ENCODE measurements around the gene FLT4.

The FLT4 gene

DNA sequence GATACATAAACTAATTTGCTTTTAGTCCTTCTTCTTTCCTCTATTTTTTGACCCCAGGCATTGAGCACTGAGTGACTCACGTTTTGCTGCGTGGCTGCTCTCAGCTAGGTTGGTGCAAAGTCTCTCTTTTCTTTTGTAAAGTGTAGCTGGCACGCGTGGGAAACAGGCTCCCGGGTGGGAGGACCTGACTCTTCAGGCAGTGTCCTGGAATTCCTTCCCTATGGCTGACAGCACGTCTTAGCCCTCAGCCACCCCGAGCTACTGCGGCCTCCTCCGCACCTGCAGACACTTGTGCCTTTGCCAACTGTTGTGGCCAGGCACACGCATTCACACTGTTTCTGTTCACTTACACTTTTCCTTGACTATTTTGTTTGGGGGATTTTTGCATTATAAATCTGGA, 57.2 kb downstream of the FLT4 start:
- no peak for DNase-seq (ENCODE audit: low read depth in 2 of 2)

DNA sequence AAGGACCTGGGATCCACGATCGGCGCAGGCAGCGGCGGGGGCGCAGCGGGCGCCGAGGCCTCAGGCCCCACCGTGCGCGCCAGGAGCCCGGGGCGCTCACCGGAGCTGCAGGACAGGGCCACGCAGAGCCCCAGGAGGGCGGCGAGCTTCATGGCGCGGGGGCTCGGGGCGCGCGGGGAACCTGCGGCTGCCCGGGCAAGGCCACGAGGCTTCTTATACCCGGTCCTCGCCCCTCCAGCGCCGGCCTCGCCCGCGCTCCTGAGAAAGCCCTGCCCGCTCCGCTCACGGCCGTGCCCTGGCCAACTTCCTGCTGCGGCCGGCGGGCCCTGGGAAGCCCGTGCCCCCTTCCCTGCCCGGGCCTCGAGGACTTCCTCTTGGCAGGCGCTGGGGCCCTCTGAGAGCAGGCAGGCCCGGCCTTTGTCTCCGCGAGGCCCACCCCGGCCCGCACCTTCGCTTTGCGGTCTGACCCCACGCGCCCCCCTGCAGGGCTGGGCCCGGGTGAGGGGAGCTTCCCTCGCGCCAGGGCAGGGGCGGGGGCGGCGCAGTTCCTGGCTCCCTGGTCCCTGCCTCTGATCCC, 58.0 kb downstream of the FLT4 start, which contains the start of gene SCGB3A1:
Gene SCGB3A1, minus strand, starts transcription at position 189 of the 577 bp plus-strand sequence. Its CDS starts 37 bp downstream, at position 152.
- no peak for DNase-seq (ENCODE audit: low read depth in 2 of 2)

DNA sequence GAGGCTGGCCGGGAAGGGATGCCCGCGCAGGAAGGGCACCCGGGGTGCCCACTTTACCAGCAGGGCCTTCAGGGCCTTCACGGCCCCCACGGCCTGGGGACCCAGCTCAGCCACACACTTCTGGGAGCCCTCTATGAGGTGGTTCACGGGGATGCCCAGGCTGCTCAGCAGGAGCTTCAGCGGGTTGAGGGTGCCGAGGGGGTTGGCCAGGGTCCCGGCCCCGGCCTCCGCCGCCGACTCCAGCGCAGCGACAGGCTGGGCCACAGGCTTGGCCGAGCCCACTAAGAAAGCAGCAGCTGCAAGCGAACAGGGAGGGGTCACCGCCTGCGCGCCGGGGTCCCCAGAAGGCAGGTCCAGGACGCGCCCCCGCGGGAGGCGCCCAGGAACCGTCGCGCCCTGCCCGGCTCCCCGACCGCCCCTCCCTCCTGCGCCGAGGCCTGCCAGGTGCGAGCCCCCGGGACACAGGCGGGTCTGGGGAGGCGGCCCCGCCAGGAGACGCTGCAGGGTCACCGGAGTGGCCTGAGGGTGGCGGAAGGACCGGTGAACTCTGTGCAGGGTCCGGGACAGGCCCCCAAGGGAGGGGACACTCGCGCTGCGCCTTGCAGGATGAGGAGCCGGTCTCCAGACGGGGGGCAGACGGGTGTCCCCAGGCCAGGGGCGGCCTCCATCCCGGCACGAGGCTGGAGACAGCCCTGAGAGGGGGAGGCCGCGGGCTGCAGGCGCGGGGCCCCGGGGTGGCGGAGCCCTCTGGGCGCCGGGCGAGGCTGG, 58.7 kb downstream of the FLT4 start:
- no peak for DNase-seq (ENCODE audit: low read depth in 2 of 2)

DNA sequence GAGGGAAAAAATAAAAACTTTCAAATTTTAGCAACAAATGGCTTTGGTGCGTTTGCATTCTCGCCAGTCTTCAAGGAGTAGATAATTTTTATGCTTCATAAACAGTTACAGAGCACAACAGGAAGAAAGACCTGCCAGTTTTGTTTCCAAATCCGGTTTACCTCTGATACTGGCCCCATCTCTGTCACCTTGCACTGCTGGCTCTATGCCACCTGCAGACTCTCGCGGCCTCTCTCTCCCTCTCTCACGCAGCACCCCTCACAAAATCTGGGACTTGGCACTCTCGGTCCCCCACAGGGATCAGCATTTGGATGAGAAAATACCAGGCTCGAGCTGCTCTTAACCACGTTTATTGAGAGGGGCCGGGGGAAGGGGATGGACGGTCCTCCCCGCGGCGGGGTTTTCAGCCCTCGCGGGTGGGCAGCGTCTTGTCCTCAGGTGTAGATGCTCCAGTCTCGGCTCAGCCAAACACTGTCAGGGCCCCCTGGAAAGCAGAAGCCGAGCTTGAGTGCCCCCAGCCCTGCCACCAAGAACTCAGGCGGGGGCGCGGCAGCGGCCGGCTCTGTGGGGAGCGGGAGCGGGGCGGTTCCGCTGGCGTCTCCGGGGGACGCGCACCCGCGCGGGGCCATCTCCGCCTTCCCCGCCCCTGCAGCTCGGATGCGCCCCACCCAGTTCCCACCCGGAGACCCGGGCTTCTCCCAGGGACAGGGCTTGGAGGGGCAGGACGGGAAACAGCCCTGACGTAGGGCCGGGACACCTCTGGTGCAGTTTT, 59.4 kb downstream of the FLT4 start:
- no peak for DNase-seq (ENCODE audit: low read depth in 2 of 2)

DNA sequence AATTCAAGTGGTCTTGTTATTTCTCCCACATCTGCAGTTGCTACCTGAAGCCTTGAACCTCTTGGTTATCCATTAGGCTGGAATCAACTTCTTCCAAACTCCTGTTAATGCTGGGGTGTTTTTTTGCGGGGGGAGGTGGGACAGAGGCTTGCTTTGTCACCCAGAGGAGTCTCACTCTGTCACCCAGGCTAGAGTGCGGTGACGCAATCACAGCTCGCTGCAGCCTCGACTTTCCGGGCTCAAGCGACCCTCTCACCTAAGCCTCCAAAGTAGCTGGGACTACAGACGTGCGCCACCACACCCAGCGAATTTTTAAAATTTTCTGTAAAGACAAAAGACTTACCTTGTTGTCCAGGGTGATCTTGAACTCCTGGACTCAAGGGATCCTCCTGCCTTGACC, 62.5 kb downstream of the FLT4 start:
- no peak for DNase-seq (ENCODE audit: low read depth in 2 of 2)

DNA sequence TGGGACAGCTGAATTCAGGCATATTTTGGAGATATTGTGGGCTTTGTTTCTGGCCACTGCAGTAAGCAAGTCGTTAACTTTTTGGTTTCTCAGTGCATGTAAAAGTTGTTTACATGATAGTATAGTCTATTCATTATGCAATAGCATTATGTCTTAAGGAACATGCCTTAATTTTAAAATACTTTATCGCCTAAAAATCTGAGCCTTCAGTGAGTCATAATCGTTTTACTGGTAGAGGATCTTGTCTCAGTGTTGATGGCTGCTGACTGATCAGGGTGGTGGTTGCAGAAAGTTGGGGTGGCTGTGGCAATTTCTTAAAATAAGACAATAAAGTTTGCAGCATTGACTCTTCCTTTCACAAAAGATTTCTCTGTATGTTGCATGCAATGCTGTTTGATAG, 63.2 kb downstream of the FLT4 start:
- DNase-seq (ENCODE audit: low read depth in 2 of 2) = no peak

DNA sequence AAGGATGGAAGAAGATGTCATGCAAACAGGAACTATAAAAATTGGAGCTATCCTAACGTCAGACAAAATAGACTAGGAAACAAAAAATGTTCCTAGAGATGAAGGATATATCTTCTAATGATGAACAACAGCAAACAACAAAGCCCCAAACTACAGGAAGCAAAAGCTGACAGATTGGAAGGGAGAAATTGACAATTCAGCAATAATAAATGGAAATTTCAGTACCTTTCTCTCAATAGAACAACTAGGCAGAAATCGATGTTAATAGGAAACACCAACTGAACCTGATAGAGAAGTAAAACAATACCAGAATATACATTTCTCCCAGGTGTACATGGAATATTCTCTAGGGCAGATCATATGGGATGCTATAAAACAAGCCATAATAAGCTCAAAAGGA, 65.7 kb downstream of the FLT4 start:
- DNase-seq (ENCODE audit: low read depth in 2 of 2) = no peak

DNA sequence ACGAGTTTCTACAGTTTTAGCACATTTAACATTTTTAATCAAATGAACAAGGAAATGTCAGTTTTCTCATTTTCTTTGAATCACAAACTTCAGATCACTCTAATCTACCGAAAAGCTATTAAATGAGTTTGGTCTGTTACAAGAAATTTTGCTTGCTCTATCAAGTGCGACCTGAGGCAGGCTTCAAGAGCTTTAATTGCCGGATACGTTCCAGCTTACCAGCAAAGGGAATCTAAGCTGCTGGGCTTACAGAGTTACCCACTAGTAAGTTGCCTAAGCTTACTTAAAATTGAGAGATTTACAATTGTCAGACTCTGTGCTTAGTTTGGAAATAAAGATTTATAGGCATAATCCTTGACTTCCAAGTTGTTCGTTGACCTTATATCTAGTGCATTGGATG, 68.7 kb downstream of the FLT4 start:
- no peak for DNase-seq (ENCODE audit: low read depth in 2 of 2)

DNA sequence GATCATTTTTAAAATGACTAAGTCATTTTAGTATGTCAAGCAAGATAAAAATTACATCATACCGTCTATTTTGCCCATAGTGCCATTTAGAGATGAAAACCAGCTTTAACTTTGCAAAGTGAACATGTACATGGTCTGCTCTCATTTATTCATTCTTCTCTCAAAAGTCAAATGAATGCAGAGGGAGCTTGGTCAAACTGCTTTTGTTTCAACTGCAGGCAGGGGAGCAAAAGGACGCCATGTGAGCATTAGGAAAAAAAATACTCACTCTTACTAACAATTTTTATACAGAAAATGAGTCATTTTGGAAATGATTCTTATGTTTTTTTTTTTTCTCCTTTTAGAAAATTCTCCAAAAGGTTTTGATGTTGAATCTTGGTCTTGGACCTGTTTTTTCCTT, 73.8 kb downstream of the FLT4 start:
- no peak for DNase-seq (ENCODE audit: low read depth in 2 of 2)

DNA sequence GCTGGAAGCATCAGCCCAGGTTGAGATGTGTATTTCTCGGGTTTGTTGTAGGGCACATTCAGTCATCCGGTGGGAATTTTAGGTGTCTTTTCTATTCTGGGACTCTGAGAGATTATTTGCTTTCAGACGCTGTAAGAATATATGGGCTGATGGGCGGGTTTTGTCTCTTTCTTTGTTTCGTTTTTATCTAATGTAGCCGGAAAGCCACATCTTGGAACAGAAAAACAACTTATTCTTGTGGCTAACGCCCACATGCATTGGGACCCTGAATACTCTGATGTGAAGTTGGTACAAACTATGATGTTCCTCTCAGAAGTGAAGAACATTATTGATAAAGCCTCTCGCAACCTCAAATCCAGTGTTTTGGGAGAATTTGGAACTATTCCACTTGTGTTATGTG, 80.5 kb downstream of the FLT4 start:
- no peak for DNase-seq (ENCODE audit: low read depth in 2 of 2)

DNA sequence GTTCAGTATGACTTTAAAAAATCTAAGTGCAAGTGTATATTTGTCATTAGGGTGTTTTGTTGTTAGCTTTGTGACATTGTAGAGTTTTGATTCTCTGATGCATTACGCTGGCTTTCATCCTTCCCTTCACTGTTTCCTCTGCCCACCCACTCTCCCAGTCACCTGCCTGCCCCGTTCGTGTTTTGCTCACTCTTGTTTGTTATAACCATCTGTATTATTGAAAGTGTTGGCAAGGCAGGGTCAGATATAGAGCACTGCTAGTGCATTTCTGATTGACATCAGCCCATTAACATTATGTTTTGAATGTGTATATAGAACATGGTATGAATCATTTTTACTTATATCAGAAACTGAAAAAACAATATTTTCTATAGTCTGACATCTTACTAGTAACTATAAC, 85.4 kb downstream of the FLT4 start:
- DNase-seq (ENCODE audit: low read depth in 2 of 2) = no peak

DNA sequence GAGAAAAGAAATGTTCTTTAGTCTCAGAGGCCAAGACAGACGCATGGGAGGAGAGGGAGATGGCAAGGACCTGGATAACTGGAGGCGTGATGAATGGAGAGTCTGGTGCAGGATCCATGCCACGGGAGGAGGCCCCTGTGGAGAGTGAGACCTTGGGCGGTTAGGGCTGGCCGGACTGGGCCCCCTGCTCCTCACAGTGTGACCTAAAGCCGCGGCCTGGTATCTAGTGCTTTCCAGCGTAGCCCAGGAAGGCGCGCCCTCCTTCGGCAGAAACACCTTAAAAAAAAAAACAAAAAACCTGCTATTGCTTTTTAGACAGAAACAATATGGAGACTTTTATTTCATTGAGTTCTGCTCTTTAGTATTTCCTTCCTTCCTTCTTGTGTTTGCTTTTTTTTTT, 91.2 kb downstream of the FLT4 start:
- DNase-seq (ENCODE audit: low read depth in 2 of 2) = no peak

DNA sequence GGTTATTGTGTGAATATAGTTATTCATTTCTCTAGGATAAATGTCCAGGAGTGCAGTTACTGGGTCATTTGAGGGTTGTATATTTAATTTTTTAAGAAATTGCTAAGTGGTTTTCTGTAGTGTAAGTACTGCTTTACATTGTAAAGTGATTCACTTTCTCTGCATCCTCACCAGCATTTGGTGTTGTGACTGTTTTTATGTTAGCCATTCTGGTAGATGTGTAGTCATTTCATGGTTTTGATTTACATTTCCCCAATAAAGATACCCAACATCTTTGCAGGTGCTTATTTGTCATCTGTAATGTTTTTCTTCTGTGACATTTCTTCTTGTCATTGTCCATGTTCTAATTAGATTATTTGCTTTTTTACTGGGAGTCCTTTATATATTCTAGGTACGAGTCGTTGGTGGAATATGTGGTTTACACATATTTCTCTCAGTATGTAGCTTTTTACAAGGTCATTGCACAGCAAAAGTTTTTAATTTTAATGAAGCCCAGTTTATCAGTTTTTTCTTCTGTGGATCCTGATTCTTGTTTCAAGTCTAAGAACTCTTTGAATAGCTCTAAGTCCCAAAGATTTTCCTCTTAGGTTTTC, 92.1 kb downstream of the FLT4 start:
- no peak for DNase-seq (ENCODE audit: low read depth in 2 of 2)

DNA sequence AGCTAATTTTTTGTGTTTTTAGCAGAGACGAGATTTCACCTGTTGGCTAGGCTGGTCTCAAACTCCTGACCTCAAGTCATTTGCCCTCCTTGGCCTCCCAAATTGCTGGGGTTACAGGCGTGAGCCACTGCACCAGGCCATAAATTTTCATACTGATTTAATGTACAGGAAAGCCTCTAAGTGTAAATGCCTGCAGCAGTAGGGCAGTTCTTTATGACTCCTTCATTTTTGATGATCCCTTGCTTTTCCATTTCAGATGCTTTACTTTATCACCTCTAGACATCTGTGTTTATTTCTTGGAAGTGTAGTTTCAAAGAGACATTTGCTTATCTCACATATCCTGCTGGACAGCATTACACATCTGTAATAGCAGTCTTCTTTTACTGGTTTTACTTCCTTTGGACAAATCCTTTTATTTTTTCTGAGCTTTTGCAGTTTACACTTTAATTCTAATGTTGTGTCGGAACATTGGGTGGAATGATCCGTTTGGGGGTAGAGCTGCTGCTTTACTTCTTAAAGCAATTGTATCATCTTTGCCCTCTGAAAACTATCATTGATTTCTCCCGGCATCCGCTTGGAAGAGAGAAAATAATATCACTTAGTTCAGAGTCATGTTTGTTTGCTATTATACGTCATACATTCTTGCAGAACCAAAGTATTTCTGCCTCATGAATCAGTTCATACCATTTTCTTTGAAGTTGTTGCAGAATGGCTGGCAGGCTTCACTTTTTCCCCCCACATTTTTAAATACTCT, 94.1 kb downstream of the FLT4 start:
- DNase-seq (ENCODE audit: low read depth in 2 of 2) = no peak

DNA sequence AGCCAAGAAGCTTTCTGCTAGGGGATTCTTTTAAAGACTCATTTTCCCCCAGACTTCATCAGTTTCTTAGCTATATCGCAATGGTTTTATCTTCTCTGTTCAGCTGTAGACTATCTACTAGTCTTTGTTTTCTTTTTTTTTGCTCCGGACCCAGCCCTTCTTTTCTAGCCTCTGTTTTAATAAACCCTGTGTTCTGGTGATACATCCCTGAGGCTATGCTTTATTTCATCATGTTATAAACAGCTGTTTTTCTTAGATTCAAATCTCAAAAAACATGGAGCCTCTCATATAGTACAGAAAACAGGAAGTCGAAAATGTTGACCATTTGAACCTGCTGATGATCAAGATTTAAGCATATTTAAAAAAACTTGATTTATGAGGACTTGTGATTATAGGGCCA, 95.9 kb downstream of the FLT4 start:
- DNase-seq (ENCODE audit: low read depth in 2 of 2) = no peak

Measured in activated CD4-positive, alpha-beta T cell treated with anti-CD3 and anti-CD28 coated beads for 24 hours (primary cell).